IMR-90 (cell line): Measurements from ENCODE around the gene SNCG. TPM values are rescaled to one million over a fixed set of nuclear protein-coding genes. Genes with fewer than 3 reads are reported as not detected.
"Not testable (repeated sequence)": the region's sequence is repeated elsewhere in the genome, so short reads cannot be mapped to it uniquely, and the experiment has no call there.

Source experiments
- ATAC-seq: fragments of 200-7000 bp; cut with Tn5 transposase; 2 replicates; pipeline ENCODE4 v1.9.1; 2020; ENCODE audit warnings: low read depth, mild to moderate bottlenecking, moderate library complexity
- BruUV-seq: library from RNA; stranded (reverse); fragments of 400-500 nt; replicated peaks from 2 replicates; lab custom pipeline; 2021; lab: Mats Ljungman, UMichigan
- CTCF ChIA-PET: fragments of 300-600 bp; formaldehyde crosslinking; extraction: SDS; loops from one replicate; lab custom pipeline; 2021; ENCODE audit warnings: antibody characterized with exemption; lab: Yijun Ruan, JAX
- POLR2A ChIA-PET: fragments of 300-600 bp; sonication (Branson Sonifier 250); formaldehyde crosslinking; loops from one replicate; lab custom pipeline; 2022; ENCODE audit warnings: antibody characterized with exemption; ENCODE audit not compliant: unreplicated experiment; lab: Charles Lee
- DNase-seq: peaks from one replicate; pipeline ENCODE4 v3.0.0; 2013
- H2AFZ ChIP-seq: replicated peaks from 2 replicates; pipeline ENCODE3; 2013; ENCODE audit warnings: low read length, mild to moderate bottlenecking; ENCODE audit not compliant: poor library complexity
- H2AK5ac ChIP-seq: 2 replicates; pipeline ENCODE4 v1.6.1; 2013; ENCODE audit warnings: low read depth, low read length, inconsistent platforms
- H2AK9ac ChIP-seq: replicated peaks from 2 replicates; pipeline ENCODE3; 2013; ENCODE audit warnings: mild to moderate bottlenecking, low read depth, low read length, moderate library complexity; ENCODE audit not compliant: poor library complexity
- H2BK120ac ChIP-seq: 2 replicates; pipeline ENCODE4 v1.6.1; 2013; ENCODE audit warnings: low read depth, low read length, inconsistent platforms
- H2BK15ac ChIP-seq: 3 replicates; pipeline ENCODE4 v1.6.1; 2013; ENCODE audit warnings: low read depth, low read length, inconsistent platforms
- H2BK20ac ChIP-seq: 2 replicates; pipeline ENCODE4 v1.6.1; 2013; ENCODE audit warnings: low read depth, mild to moderate bottlenecking, inconsistent platforms, low read length, moderate library complexity
- H2BK5ac ChIP-seq: 2 replicates; pipeline ENCODE4 v1.6.1; 2013; ENCODE audit warnings: mild to moderate bottlenecking, low read depth, low read length, inconsistent platforms; ENCODE audit not compliant: poor library complexity, severe bottlenecking
- H3K14ac ChIP-seq: replicated peaks from 2 replicates; pipeline ENCODE4 v1.6.1; 2013; ENCODE audit warnings: low read depth, low read length, inconsistent platforms
- H3K18ac ChIP-seq: 2 replicates; pipeline ENCODE4 v1.6.1; 2013; ENCODE audit warnings: low read depth, low read length, control low read depth
- H3K23ac ChIP-seq: 2 replicates; pipeline ENCODE4 v1.6.1; 2013; ENCODE audit warnings: low read depth, low read length, inconsistent platforms
- H3K27ac ChIP-seq: 2 replicates; pipeline ENCODE4 v1.5.1; 2013; ENCODE audit warnings: mild to moderate bottlenecking, control low read depth, low read length; ENCODE audit not compliant: insufficient read depth
- H3K27me3 ChIP-seq: 2 replicates; pipeline ENCODE4 v1.6.1; 2013; ENCODE audit warnings: low read length; ENCODE audit not compliant: control insufficient read depth, insufficient read depth
- H3K36me3 ChIP-seq: 2 replicates; pipeline ENCODE4 v1.6.1; 2013; ENCODE audit warnings: low read length, mixed read lengths; ENCODE audit not compliant: control insufficient read depth, insufficient read depth
- H3K4ac ChIP-seq: 2 replicates; pipeline ENCODE4 v1.6.1; 2013; ENCODE audit warnings: low read depth, low read length, inconsistent platforms
- H3K4me1 ChIP-seq: 2 replicates; pipeline ENCODE4 v1.6.1; 2013; ENCODE audit warnings: low read length, mixed read lengths; ENCODE audit not compliant: control insufficient read depth, insufficient read depth
- H3K4me2 ChIP-seq: 2 replicates; pipeline ENCODE4 v1.6.1; 2013; ENCODE audit warnings: low read depth, mild to moderate bottlenecking, control low read depth, low read length, moderate library complexity
- H3K4me3 ChIP-seq: 2 replicates; pipeline ENCODE4 v1.5.1; 2013; ENCODE audit warnings: low read depth, mild to moderate bottlenecking, control low read depth, low read length, moderate library complexity; ENCODE audit not compliant: insufficient read depth
- H3K56ac ChIP-seq: 2 replicates; pipeline ENCODE4 v1.6.1; 2013; ENCODE audit warnings: low read length, inconsistent platforms; ENCODE audit not compliant: insufficient read depth; ENCODE audit errors: extremely low read depth
- H3K79me1 ChIP-seq, 2 experiments: 2 replicates each; pipeline ENCODE4 v1.6.1; 2013; ENCODE audit warnings: low read length in 2 of 2, inconsistent platforms in 1 of 2, low read depth in 1 of 2
- H3K9ac ChIP-seq: 2 replicates; pipeline ENCODE4 v1.6.1; 2013; ENCODE audit warnings: low read depth, low read length, control low read depth
- H3K9me1 ChIP-seq: 2 replicates; pipeline ENCODE4 v1.6.1; 2013; ENCODE audit warnings: low read length, inconsistent platforms; ENCODE audit not compliant: insufficient read depth
- H3K9me3 ChIP-seq: 2 replicates; pipeline ENCODE4 v1.6.1; 2013; ENCODE audit warnings: low read length; ENCODE audit not compliant: control insufficient read depth, insufficient read depth
- H4K20me1 ChIP-seq: 2 replicates; pipeline ENCODE4 v1.6.1; 2013; ENCODE audit warnings: low read length, inconsistent platforms; ENCODE audit not compliant: insufficient read depth
- H4K5ac ChIP-seq: 2 replicates; pipeline ENCODE4 v1.6.1; 2013; ENCODE audit warnings: mild to moderate bottlenecking, low read depth, low read length, control low read depth
- H4K8ac ChIP-seq, 2 experiments: 2 replicates each; pipeline ENCODE4 v1.6.1; 2013; ENCODE audit warnings: low read depth in 2 of 2, low read length in 2 of 2, control low read depth in 1 of 2, inconsistent platforms in 1 of 2
- H4K91ac ChIP-seq: 2 replicates; pipeline ENCODE4 v1.6.1; 2013; ENCODE audit warnings: low read depth, low read length, inconsistent platforms; ENCODE audit not compliant: insufficient read depth
- CTCF ChIP-seq: conservative IDR thresholded peaks from 2 replicates; pipeline ENCODE4 v1.5.1; 2012; ENCODE audit warnings: mild to moderate bottlenecking, low read depth, low read length, improper control_type of control experiment
- POLR2A ChIP-seq: IDR thresholded peaks from 2 replicates; pipeline ENCODE4 v1.6.1; 2012; ENCODE audit warnings: mild to moderate bottlenecking, low read depth, low read length
- USF2 ChIP-seq: fragments of 150-350 bp; IDR thresholded peaks from 2 replicates; pipeline ENCODE4 v1.6.1; 2017; ENCODE audit warnings: mild to moderate bottlenecking, antibody characterized with exemption, low read length, low read depth
- WGBS, 2 experiments: methylation state at CpG; one replicate each; pipeline versions ENCODE4 v1.1.5 to v1.1.7; 2013; ENCODE audit warnings: missing lambda C conversion rate in 2 of 2; ENCODE audit not compliant: insufficient read length in 1 of 2; ENCODE audit errors: extremely low coverage in 2 of 2; 5-methylcytosine and 5-hydroxymethylcytosine counted together
- dilution Hi-C: fragments of 300-500 bp; cut with HindIII; formaldehyde crosslinking; loops from one replicate; pipeline ENCODE4 v1.14.3; 2018; ENCODE audit warnings: low sequenced_read_pairs; ENCODE audit not compliant: unreplicated experiment
- in situ Hi-C: fragments of 300-500 bp; cut with MboI; formaldehyde crosslinking; loops from 3 replicates; pipeline ENCODE4 v1.14.3; 2019; ENCODE audit warnings: low sequenced_read_pairs, inconsistent platforms, mixed read lengths
- intact Hi-C: fragments of 100-400 bp; cut with micrococcal nuclease; formaldehyde crosslinking; loops from 2 replicates; pipeline ENCODE4 v1.10.0; 2022
- polyA plus RNA-seq, 3 experiments: library from polyadenylated mRNA; depleted of rRNA; stranded (reverse); fragments of >200 nt; gene quantifications; 2 replicates each; pipeline ENCODE4 v1.2.3, GENCODE V29; 2012; ENCODE audit warnings: low replicate concordance in 1 of 3
- total RNA-seq: library from RNA; depleted of rRNA; stranded (reverse); fragments of >200 nt; gene quantifications from 2 replicates; pipeline ENCODE4 v1.2.3, GENCODE V29; 2012

The SNCG gene
- total and polyA plus RNA-seq, 2 of the 4 experiments (the other 2 are of a cell fraction), result 10.6 to 19.0 TPM

GRCh38 chr10:86946213-86947155, 11.9 kb upstream of the SNCG start (continued):
- TF ChIP-seq USF2 (no peak), CTCF (no peak), POLR2A (no peak)

- H3K4ac ChIP-seq, intact Hi-C loops, H3K9me1 ChIP-seq, H2AFZ ChIP-seq, dilution Hi-C loops, H3K27ac ChIP-seq, in situ Hi-C loops, DNase-seq, POLR2A ChIA-PET, H3K36me3 ChIP-seq, H2BK5ac ChIP-seq, H2BK15ac ChIP-seq, H2AK9ac ChIP-seq, H2BK120ac ChIP-seq, H4K5ac ChIP-seq, H3K79me1 ChIP-seq, H3K4me1 ChIP-seq, ATAC-seq, H2BK20ac ChIP-seq, H3K4me2 ChIP-seq, H2AK5ac ChIP-seq, H4K8ac ChIP-seq, H3K9me3 ChIP-seq, H3K23ac ChIP-seq, H4K20me1 ChIP-seq, BruUV-seq, H3K9ac ChIP-seq, H3K18ac ChIP-seq, H3K4me3 ChIP-seq, H4K91ac ChIP-seq, H3K14ac ChIP-seq, H3K56ac ChIP-seq: not testable (repeated sequence)
- CTCF ChIA-PET, result interaction anchor here (0.7 kb wide), 1 partner anchor 49 kb away, joined by 3 read pairs; no protein-coding TSS in a partner anchor
- WGBS, 2 experiments, result no CpG with 5 or more reads among the region's 4 CpGs
- H3K27me3 ChIP-seq, result peaks cover 14% of the 10 kb centered on the region
Measured at GRCh38 chr10:86947806-86948205, 10.6 kb upstream of the SNCG start.
